Fibroblast of lung (primary cell): ENCODE data around the gene PFDN2. TPM values are rescaled to one million over a fixed set of nuclear protein-coding genes. Genes with fewer than 3 reads are reported as not detected.

Source experiments
- DNase-seq, 2 donors: peaks; one replicate each; pipeline versions ENCODE4 v3.0.0 to v3.0.0-alpha.2; 2010; ENCODE audit warnings: low read depth in 2 of 2
- H2AFZ ChIP-seq: 2 replicates; pipeline ENCODE4 v1.5.1; 2012; ENCODE audit warnings: low read length, control low read depth, inconsistent platforms
- H3K27ac ChIP-seq: 2 replicates; pipeline ENCODE4 v1.5.1; 2011; ENCODE audit warnings: low read length, control low read depth; ENCODE audit not compliant: insufficient read depth
- H3K27me3 ChIP-seq: 2 replicates; pipeline ENCODE4 v1.5.1; 2011; ENCODE audit warnings: mild to moderate bottlenecking, low read length; ENCODE audit not compliant: control insufficient read depth, insufficient read depth
- H3K36me3 ChIP-seq: 2 replicates; pipeline ENCODE4 v1.5.1; 2011; ENCODE audit warnings: low read length; ENCODE audit not compliant: control insufficient read depth, insufficient read depth
- H3K4me1 ChIP-seq: 2 replicates; pipeline ENCODE4 v1.5.1; 2011; ENCODE audit warnings: low read length; ENCODE audit not compliant: control insufficient read depth, insufficient read depth; ENCODE audit errors: extremely low read depth
- H3K4me2 ChIP-seq: 2 replicates; pipeline ENCODE4 v1.5.1; 2011; ENCODE audit warnings: low read length, control low read depth; ENCODE audit not compliant: insufficient read depth; ENCODE audit errors: extremely low read depth
- H3K4me3 ChIP-seq, 4 experiments: fragments of 200-600 bp in 1 of 4; sonication (generic) in 1 of 4; replicated peaks in 1 of 4; 2 replicates each; pipeline ENCODE4 v1.5.1; 2011 to 2016; ENCODE audit warnings: low read length in 4 of 4, low read depth in 3 of 4, mild to moderate bottlenecking in 3 of 4, control low read depth in 2 of 4, inconsistent platforms in 1 of 4, mixed read lengths in 1 of 4; ENCODE audit not compliant: insufficient read depth in 1 of 4; ENCODE audit errors: control extremely low read depth in 1 of 4
- H3K79me2 ChIP-seq: 2 replicates; pipeline ENCODE4 v1.5.1; 2012; ENCODE audit warnings: mild to moderate bottlenecking, low read length, inconsistent platforms; ENCODE audit not compliant: control insufficient read depth, insufficient read depth
- H3K9ac ChIP-seq: 2 replicates; pipeline ENCODE4 v1.5.1; 2011; ENCODE audit warnings: mild to moderate bottlenecking, low read length, control low read depth; ENCODE audit not compliant: insufficient read depth
- H3K9me3 ChIP-seq: 2 replicates; pipeline ENCODE4 v1.5.1; 2012; ENCODE audit warnings: low read depth, low read length; ENCODE audit not compliant: control insufficient read depth, insufficient read depth
- H4K20me1 ChIP-seq: 2 replicates; pipeline ENCODE4 v1.5.1; 2011; ENCODE audit warnings: low read length; ENCODE audit not compliant: control insufficient read depth, insufficient read depth; ENCODE audit errors: extremely low read depth
- CTCF ChIP-seq, 2 donors: IDR thresholded peaks in 1 of 2; conservative IDR thresholded peaks in 1 of 2; 1 replicate in 1 of 2; 2 replicates in 1 of 2; pipeline ENCODE4 v1.5.1; 2011 to 2012; ENCODE audit warnings: low read length in 2 of 2, control low read depth in 1 of 2, inconsistent platforms in 1 of 2, low read depth in 1 of 2, mild to moderate bottlenecking in 1 of 2
- EZH2 ChIP-seq: IDR thresholded peaks from 2 replicates; pipeline ENCODE4 v1.5.1; 2012; ENCODE audit warnings: low read length, control low read depth, mild to moderate bottlenecking; ENCODE audit errors: missing control alignments
- polyA plus RNA-seq, 2 donors: library from polyadenylated mRNA; depleted of rRNA in 1 of 2; stranded (reverse) in 1 of 2; unstranded in 1 of 2; fragments of >200 nt; gene quantifications; 2 replicates each; pipeline ENCODE4 v1.2.1, GENCODE V29; 2011 to 2012; ENCODE audit warnings: missing spikeins in 1 of 2
- total RNA-seq: library from RNA; depleted of rRNA; stranded (reverse); fragments of >200 nt; gene quantifications from 2 replicates; pipeline ENCODE4 v1.2.1, GENCODE V29; 2014

Gene PFDN2
- total and polyA plus RNA-seq, 2 donors (not counting 1 experiment from before 2014, with no cell fraction given) = 39.6 to 145 TPM

GRCh38 chr1:161139766-161140165 lies 21.9 kb upstream of the PFDN2 start:
- Histone ChIP-seq H3K9me3 (no peaks in the 10 kb centered on the region), H4K20me1 (no peaks in the 10 kb centered on the region), H2AFZ (no peak overlapping the region), H3K27me3 (no peaks in the 10 kb centered on the region), H3K36me3 (no peaks in the 10 kb centered on the region), H3K79me2 (peaks cover 4% of the 10 kb centered on the region), H3K4me3 (no peak overlapping the region), H3K27ac (no peak overlapping the region), H3K4me2 (no peak overlapping the region), H3K4me1 (no peaks in the 10 kb centered on the region), H3K9ac (no peak overlapping the region)
- DNase-seq = peak in 1 of 2 donors; percentile 73
- TF ChIP-seq EZH2 (no peak), CTCF (conservative IDR thresholded peaks at IDR 0.05 in 1 of 2, IDR thresholded peaks at IDR 0.05 in 1 of 2; ENCODE audit: low read depth in 1 of 2, low read length in 2 of 2) (peak; percentile 44 to 60)

GRCh38 chr1:161138431-161138830 lies 20.6 kb upstream of the PFDN2 start:
- no peak overlapping the region for H3K27ac ChIP-seq
- H3K9ac ChIP-seq = no peak overlapping the region
- no peak overlapping the region for H2AFZ ChIP-seq
- no peak overlapping the region for H3K4me3 ChIP-seq
- H3K4me2 ChIP-seq = no peak overlapping the region
- H3K9me3 ChIP-seq = no peaks in the 10 kb centered on the region
- TF ChIP-seq CTCF (conservative IDR thresholded peaks at IDR 0.05 in 1 of 2, IDR thresholded peaks at IDR 0.05 in 1 of 2; ENCODE audit: low read depth in 1 of 2, low read length in 2 of 2) (no peak), EZH2 (no peak)
- no peaks in the 10 kb centered on the region for H3K36me3 ChIP-seq
- no peaks in the 10 kb centered on the region for H3K4me1 ChIP-seq
- DNase-seq = no peak
- no peaks in the 10 kb centered on the region for H3K27me3 ChIP-seq
- peaks cover 15% of the 10 kb centered on the region for H3K79me2 ChIP-seq
- no peaks in the 10 kb centered on the region for H4K20me1 ChIP-seq

- H3K4me2 ChIP-seq = no peak overlapping the region
- peaks cover 17% of the 10 kb centered on the region for H3K79me2 ChIP-seq
- H4K20me1 ChIP-seq = no peaks in the 10 kb centered on the region
- no peaks in the 10 kb centered on the region for H3K27me3 ChIP-seq
- no peak overlapping the region for H3K9ac ChIP-seq
- no peak for DNase-seq
- no peak overlapping the region for H3K27ac ChIP-seq
- no peak overlapping the region for H2AFZ ChIP-seq
- no peaks in the 10 kb centered on the region for H3K4me1 ChIP-seq
- no peaks in the 10 kb centered on the region for H3K9me3 ChIP-seq
- no peaks in the 10 kb centered on the region for H3K36me3 ChIP-seq
- no peak overlapping the region for H3K4me3 ChIP-seq
- TF ChIP-seq CTCF (conservative IDR thresholded peaks at IDR 0.05 in 1 of 2, IDR thresholded peaks at IDR 0.05 in 1 of 2; ENCODE audit: low read depth in 1 of 2, low read length in 2 of 2) (no peak), EZH2 (no peak)
These were observed 20.0 kb upstream of the PFDN2 start for GRCh38 chr1:161137881-161138280.
